OCI-LY3 (cell line): ENCODE results near the gene WWOX.

Experiments
- EZH2phosphoT487 ChIP-seq: fragments of 200-600 bp; shearing (Covaris generic); IDR thresholded peaks from 2 replicates; pipeline ENCODE4 v1.6.1; 2018; ENCODE audit warnings: antibody characterized with exemption, mixed run types, low read depth
- TF ChIP-seq, protein P1 (sequence below): fragments of 200-600, 300-600 bp; sonication (generic); IDR thresholded peaks from 2 replicates; pipeline ENCODE4 v1.5.1; 2014; ENCODE audit warnings: antibody characterized with exemption, low read length, low read depth

DNA sequence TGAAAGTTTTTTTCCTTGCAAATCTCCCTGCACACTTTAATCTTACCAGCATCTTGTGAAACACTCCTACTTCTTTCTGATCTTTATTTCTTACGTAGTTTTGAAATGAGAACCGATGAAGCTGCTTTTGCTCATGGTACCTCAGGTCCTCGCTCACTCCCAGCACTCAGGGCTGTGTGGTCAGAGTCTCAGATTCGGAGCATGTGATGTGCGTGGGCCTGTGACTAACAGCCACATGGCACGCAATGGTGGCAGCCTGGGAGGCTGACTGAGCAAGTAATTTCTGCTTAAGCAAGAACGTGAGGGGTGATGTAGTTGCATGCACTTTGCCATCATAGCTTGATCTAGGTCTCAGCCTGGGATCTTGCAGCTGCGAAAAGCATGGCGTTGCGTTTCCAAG lies 876.8 kb downstream of the WWOX start:
- TF ChIP-seq, protein P1, sequence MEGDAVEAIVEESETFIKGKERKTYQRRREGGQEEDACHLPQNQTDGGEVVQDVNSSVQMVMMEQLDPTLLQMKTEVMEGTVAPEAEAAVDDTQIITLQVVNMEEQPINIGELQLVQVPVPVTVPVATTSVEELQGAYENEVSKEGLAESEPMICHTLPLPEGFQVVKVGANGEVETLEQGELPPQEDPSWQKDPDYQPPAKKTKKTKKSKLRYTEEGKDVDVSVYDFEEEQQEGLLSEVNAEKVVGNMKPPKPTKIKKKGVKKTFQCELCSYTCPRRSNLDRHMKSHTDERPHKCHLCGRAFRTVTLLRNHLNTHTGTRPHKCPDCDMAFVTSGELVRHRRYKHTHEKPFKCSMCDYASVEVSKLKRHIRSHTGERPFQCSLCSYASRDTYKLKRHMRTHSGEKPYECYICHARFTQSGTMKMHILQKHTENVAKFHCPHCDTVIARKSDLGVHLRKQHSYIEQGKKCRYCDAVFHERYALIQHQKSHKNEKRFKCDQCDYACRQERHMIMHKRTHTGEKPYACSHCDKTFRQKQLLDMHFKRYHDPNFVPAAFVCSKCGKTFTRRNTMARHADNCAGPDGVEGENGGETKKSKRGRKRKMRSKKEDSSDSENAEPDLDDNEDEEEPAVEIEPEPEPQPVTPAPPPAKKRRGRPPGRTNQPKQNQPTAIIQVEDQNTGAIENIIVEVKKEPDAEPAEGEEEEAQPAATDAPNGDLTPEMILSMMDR: no peak
- no peak for TF ChIP-seq EZH2phosphoT487
